Endothelial cell (in vitro differentiated cells): ENCODE data around the gene NADK2. TPM values are rescaled to one million over a fixed set of nuclear protein-coding genes. Genes with fewer than 3 reads are reported as not detected.

Experiments used
- DNase-seq: peaks from one replicate; pipeline ENCODE4 v3.0.0; 2021; ENCODE audit warnings: low spot score
- H3K27ac Mint-ChIP-seq: one replicate; pipeline ENCODE4 v1.8.0; 2021; ENCODE audit warnings: mixed read lengths, inconsistent platforms; ENCODE audit not compliant: unreplicated experiment
- H3K27me3 Mint-ChIP-seq: one replicate; pipeline ENCODE4 v1.8.0; 2021; ENCODE audit warnings: mild to moderate bottlenecking, moderate library complexity, mixed read lengths, inconsistent platforms; ENCODE audit not compliant: unreplicated experiment
- H3K36me3 Mint-ChIP-seq: one replicate; pipeline ENCODE4 v1.8.0; 2021; ENCODE audit warnings: mild to moderate bottlenecking, low read depth, mixed read lengths, inconsistent platforms; ENCODE audit not compliant: unreplicated experiment
- H3K4me1 Mint-ChIP-seq: one replicate; pipeline ENCODE4 v1.8.0; 2021; ENCODE audit warnings: mild to moderate bottlenecking, mixed read lengths, inconsistent platforms; ENCODE audit not compliant: unreplicated experiment
- H3K4me3 Mint-ChIP-seq: one replicate; pipeline ENCODE4 v1.8.0; 2021; ENCODE audit warnings: mild to moderate bottlenecking, mixed read lengths, inconsistent platforms; ENCODE audit not compliant: unreplicated experiment
- H3K9me3 Mint-ChIP-seq: one replicate; pipeline ENCODE4 v1.8.0; 2021; ENCODE audit warnings: mixed read lengths, inconsistent platforms; ENCODE audit not compliant: unreplicated experiment
- total RNA-seq: library from RNA; stranded (reverse); fragmentation: NEBNext Ultra II Directional; extraction: Animal tissue kit (Norgen Biotek cat#: 25700); gene quantifications from one replicate; pipeline ENCODE4 v1.2.1, GENCODE V29; 2021; ENCODE audit not compliant: unreplicated experiment
- TF ChIP-seq, protein P1 (sequence below): fragments of 200-600 bp; sonication (generic); IDR thresholded peaks from one replicate; pipeline ENCODE4 v1.5.0; 2021; ENCODE audit warnings: antibody characterized with exemption; ENCODE audit not compliant: unreplicated experiment

The NADK2 gene
- total RNA-seq, 1 donor from 2014 or later = 27.0 TPM

DNA sequence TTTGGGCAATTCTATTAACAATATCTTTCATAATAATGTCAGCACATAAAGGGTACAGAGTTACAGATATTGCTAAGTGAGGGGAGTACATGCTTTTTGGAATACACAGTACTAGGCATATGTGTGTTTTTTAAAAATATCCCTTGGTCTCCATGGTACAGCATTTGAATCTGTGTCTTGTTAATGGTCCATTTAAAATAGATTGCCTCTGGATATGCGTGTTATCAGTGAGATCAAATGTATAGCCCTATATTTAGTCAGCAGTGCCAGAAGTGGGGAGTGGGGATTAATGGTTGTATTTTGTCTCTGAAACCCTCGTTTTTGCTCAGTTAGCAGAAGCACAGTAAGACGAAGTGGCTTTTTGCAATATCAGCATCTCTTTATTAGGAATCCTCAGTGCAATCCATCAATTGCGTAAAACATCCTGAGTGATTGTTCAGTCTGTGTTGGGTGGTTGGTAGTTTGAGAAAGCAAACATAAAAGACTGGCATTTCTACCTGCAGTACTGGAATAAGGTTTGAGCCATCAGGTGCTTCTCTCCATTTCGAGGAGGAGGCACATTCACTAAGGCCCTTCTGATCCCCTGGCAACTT is 70.8 kb downstream of the NADK2 start:
- no peak overlapping the region for H3K4me3 Mint-ChIP-seq
- H3K27me3 Mint-ChIP-seq = no peaks in the 10 kb centered on the region
- H3K4me1 Mint-ChIP-seq = peaks cover 7% of the 10 kb centered on the region
- TF ChIP-seq, protein P1, sequence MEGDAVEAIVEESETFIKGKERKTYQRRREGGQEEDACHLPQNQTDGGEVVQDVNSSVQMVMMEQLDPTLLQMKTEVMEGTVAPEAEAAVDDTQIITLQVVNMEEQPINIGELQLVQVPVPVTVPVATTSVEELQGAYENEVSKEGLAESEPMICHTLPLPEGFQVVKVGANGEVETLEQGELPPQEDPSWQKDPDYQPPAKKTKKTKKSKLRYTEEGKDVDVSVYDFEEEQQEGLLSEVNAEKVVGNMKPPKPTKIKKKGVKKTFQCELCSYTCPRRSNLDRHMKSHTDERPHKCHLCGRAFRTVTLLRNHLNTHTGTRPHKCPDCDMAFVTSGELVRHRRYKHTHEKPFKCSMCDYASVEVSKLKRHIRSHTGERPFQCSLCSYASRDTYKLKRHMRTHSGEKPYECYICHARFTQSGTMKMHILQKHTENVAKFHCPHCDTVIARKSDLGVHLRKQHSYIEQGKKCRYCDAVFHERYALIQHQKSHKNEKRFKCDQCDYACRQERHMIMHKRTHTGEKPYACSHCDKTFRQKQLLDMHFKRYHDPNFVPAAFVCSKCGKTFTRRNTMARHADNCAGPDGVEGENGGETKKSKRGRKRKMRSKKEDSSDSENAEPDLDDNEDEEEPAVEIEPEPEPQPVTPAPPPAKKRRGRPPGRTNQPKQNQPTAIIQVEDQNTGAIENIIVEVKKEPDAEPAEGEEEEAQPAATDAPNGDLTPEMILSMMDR = no peak
- no peak overlapping the region for H3K27ac Mint-ChIP-seq
- DNase-seq = no peak
- peaks cover 8% of the 10 kb centered on the region for H3K36me3 Mint-ChIP-seq
- no peaks in the 10 kb centered on the region for H3K9me3 Mint-ChIP-seq

DNA sequence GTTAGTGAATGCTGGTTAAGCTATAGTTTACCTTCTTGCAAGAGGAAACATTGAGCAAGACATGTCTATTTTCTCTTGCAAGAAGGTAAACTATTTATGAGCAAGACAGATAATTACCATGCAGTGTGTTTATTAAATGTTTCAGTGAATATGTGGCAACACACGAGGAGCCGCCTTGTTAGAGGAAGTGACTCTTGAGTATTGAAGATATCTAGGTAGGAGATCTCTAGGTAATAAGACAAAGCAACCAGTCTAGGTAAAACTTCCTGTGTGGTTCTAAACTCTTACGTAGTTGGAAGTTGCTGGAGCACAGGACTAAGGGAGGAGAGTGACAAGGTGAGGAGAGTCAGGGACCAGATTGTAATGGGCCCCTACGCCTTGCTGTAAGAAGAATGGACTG is 73.0 kb downstream of the NADK2 start:
- no peaks in the 10 kb centered on the region for H3K27me3 Mint-ChIP-seq
- H3K4me3 Mint-ChIP-seq = no peak overlapping the region
- no peaks in the 10 kb centered on the region for H3K9me3 Mint-ChIP-seq
- TF ChIP-seq, protein P1 = no peak
- peaks cover 3% of the 10 kb centered on the region for H3K4me1 Mint-ChIP-seq
- no peak for DNase-seq
- H3K27ac Mint-ChIP-seq = no peak overlapping the region
- peaks cover 14% of the 10 kb centered on the region for H3K36me3 Mint-ChIP-seq

DNA sequence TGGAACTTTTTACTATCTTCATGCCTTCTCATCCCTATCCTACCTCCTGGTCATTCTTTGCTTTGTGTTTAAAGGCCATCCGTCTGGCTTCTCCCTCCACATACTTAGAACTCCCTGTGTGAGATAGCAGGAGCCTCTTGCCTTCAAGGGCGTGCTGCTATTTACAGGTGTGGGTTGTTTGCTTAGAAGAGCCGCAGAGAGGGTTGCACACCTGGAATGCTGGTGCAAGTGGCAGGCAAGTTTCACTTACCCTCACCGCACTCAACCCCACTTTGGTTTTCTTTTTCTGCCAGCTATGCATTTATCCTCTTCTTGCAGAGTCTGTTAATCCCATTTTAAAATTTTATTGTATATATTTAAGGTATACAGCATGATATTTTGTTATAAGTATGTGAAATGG is 77.3 kb downstream of the NADK2 start:
- Mint-ChIP-seq H3K27me3 (peaks cover 2% of the 10 kb centered on the region), H3K4me3 (no peak overlapping the region), H3K27ac (no peak overlapping the region), H3K4me1 (peaks cover 3% of the 10 kb centered on the region), H3K36me3 (peaks cover 33% of the 10 kb centered on the region), H3K9me3 (no peaks in the 10 kb centered on the region)
- no peak for DNase-seq
- TF ChIP-seq, protein P1 = no peak

DNA sequence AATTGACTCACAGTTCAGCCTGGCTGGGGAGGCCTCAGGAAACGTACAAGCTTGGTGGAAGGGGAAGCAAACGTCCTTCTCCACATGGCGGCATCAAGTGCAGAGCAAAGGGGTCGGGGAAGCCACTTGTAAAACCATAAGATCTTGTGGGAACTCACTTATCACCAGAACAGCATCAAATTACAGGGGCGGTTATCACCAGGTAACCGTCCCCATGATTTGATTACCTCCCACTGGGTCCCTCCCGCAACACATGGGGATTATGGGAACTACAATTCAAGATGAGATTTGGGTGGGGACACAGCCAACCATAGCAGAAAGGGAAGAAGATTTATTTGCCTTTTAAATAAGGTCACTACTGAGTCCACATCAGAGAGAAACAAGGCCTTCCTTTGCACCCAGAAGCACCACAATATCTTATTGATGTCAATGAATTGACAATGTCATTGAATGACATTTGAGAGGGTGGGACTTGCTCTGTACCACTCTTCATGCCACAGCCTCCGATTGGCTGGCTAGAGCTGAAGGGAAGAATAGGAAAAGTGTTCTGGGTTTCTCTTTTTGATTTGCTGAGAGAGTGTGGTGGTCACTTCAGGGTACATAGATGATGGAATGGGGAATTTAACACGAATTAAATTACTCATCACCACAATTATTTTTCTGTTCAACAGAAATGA is 78.8 kb downstream of the NADK2 start:
- Mint-ChIP-seq H3K36me3 (peaks cover 37% of the 10 kb centered on the region), H3K4me1 (peaks cover 3% of the 10 kb centered on the region), H3K27me3 (peaks cover 2% of the 10 kb centered on the region), H3K27ac (no peak overlapping the region), H3K4me3 (no peak overlapping the region), H3K9me3 (no peaks in the 10 kb centered on the region)
- DNase-seq = no peak
- TF ChIP-seq, protein P1 = no peak

DNA sequence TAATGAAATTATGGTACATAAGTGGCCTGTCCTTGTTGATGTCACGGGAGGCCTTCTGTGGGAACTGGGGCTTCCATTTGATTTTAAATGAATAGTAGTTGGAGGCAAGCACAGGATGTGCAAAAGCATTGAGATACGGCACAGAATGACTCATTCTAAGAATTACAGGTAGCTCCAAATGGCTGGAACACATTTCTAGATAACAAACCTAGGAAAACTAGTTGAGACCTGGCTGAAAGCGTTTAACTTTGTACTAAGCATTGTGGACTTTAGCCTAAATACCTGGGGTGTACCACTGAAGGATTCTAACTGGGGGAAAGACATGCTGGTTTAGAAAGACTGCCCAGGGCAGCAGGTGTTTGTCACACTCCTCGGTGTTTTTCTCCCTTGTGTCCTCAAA is 80.4 kb downstream of the NADK2 start:
- no peak for DNase-seq

More for the DNA sequence above, 80.4 kb downstream of the NADK2 start:
- peaks cover 34% of the 10 kb centered on the region for H3K36me3 Mint-ChIP-seq
- TF ChIP-seq, protein P1 = no peak
- H3K27ac Mint-ChIP-seq = no peak overlapping the region
- peaks cover 2% of the 10 kb centered on the region for H3K27me3 Mint-ChIP-seq
- H3K9me3 Mint-ChIP-seq = no peaks in the 10 kb centered on the region
- H3K4me3 Mint-ChIP-seq = no peak overlapping the region
- no peaks in the 10 kb centered on the region for H3K4me1 Mint-ChIP-seq
